ENCODE measurements around the gene AP4B1. TPM values are rescaled to one million over a fixed set of nuclear protein-coding genes. Genes with fewer than 3 reads are reported as not detected.
A peak's percentile ranks its signal among the peaks of the same experiment; 100 is the strongest.

Gene AP4B1
- total and polyA plus RNA-seq, 2 of the 13 experiments (the other 11 are each of a cell fraction or from before 2014, with no cell fraction given) = 8.5 to 12.0 TPM

DNA sequence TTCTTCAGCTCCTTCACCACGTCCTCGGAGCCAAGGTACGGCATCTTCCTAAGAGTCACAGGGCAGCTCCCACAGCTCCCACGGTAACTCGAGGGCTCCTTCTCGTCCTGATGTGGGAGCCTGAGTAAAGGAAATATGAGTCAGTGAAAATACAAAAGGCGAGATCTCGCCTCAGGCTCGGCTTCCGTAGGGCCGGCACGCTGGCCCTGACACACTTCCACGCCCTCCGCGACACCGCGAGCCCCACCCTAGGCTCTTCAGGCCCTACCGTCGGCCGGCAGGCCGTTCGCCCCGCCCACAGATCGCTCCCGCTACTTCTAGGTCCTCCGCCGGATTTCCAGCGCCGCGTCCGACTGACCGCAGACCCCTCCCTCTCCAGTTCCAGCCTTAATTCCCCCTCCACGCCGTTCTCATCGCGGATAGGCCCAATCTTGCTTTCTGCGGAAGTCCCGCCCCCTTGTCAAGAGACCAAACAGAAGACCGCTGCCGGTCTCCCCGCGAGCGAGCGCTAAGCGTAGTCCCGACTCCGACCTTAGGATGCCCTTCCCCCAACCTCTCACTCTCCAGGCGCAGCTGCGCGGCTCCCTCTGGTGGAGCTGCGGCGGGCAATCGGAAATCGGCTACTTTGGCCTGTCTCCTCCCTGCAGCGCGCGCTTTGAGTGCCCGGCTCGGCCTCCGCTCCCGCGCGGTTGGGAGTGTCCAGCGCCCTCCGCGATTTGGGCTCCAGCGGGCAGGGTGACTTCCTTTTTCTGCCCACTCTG lies at the start of gene AP4B1, which contains the start of gene DCLRE1B (continued):
- TF ChIP-seq POLR2G (IDR thresholded peaks at IDR 0.05; ENCODE audit: low read depth, low read length) = peak; percentile 77
- peak; percentile 96; the same call in 1 of the 2 replicates for TF ChIP-seq E2F2 (CRISPR knock-in tag; IDR thresholded peaks at IDR 0.05; ENCODE audit: borderline replicate concordance)
- TF ChIP-seq HIVEP1 (CRISPR knock-in tag; IDR thresholded peaks at IDR 0.05) = peak; percentile 77; the same call in 1 of the 2 replicates
- TF ChIP-seq, protein P1, sequence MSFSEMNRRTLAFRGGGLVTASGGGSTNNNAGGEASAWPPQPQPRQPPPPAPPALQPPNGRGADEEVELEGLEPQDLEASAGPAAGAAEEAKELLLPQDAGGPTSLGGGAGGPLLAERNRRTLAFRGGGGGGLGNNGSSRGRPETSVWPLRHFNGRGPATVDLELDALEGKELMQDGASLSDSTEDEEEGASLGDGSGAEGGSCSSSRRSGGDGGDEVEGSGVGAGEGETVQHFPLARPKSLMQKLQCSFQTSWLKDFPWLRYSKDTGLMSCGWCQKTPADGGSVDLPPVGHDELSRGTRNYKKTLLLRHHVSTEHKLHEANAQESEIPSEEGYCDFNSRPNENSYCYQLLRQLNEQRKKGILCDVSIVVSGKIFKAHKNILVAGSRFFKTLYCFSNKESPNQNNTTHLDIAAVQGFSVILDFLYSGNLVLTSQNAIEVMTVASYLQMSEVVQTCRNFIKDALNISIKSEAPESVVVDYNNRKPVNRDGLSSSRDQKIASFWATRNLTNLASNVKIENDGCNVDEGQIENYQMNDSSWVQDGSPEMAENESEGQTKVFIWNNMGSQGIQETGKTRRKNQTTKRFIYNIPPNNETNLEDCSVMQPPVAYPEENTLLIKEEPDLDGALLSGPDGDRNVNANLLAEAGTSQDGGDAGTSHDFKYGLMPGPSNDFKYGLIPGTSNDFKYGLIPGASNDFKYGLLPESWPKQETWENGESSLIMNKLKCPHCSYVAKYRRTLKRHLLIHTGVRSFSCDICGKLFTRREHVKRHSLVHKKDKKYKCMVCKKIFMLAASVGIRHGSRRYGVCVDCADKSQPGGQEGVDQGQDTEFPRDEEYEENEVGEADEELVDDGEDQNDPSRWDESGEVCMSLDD (CRISPR knock-in tag; IDR thresholded peaks at IDR 0.05; ENCODE audit: borderline replicate concordance) = no peak
- TF ChIP-seq ZNF724P (CRISPR knock-in tag; IDR thresholded peaks at IDR 0.05; ENCODE audit: borderline replicate concordance) = peak; percentile 74; the same call in 1 of the 2 replicates
- TF ChIP-seq SOX13 (IDR thresholded peaks at IDR 0.05) = no peak
- TF ChIP-seq SOX13 (CRISPR knock-in tag; conservative IDR thresholded peaks at IDR 0.05 in 1 of 2, IDR thresholded peaks at IDR 0.05 in 1 of 2) = peak in 1 of 2 experiments; percentile 68; a peak in 2 of 4 replicates
- peak; percentile 62 for TF ChIP-seq SMYD3 (CRISPR knock-in tag; IDR thresholded peaks at IDR 0.05)
- no peak for TF ChIP-seq HDAC6 (IDR thresholded peaks at IDR 0.05; ENCODE audit: low read depth, low read length)
- no peak for TF ChIP-seq XBP1 (CRISPR knock-in tag; IDR thresholded peaks at IDR 0.05)
- peak; percentile 96 for TF ChIP-seq RBM39 (IDR thresholded peaks at IDR 0.05; ENCODE audit: low read depth, low read length, poor library complexity, severe bottlenecking)
- peak; percentile 72 for TF ChIP-seq FOXP4 (CRISPR knock-in tag; IDR thresholded peaks at IDR 0.05)
- no peak for TF ChIP-seq SUZ12 (IDR thresholded peaks at IDR 0.05; ENCODE audit: low read depth, low read length)
- TF ChIP-seq ZNF652 (CRISPR knock-in tag; IDR thresholded peaks at IDR 0.05; ENCODE audit: borderline replicate concordance, low read depth) = 0 out of 2 replicates have a peak, but pooled peaks have one; percentile 12
- TF ChIP-seq HNRNPK (IDR thresholded peaks at IDR 0.05; ENCODE audit: low read depth, low read length, poor library complexity, severe bottlenecking) = peak; percentile 41
- TF ChIP-seq RAD51 (IDR thresholded peaks at IDR 0.05; ENCODE audit: borderline replicate concordance) = no peak
- no peak for TF ChIP-seq JUND (CRISPR knock-in tag; IDR thresholded peaks at IDR 0.05)
- TF ChIP-seq ZNF564 (CRISPR knock-in tag; IDR thresholded peaks at IDR 0.05) = peak; percentile 71; the same call in 1 of the 2 replicates
- TF ChIP-seq KDM5A (IDR thresholded peaks at IDR 0.05; ENCODE audit: borderline replicate concordance, low read length) = no peak
- TF ChIP-seq ARNT2 (CRISPR knock-in tag; IDR thresholded peaks at IDR 0.05; ENCODE audit: low read depth) = peak; percentile 72; the same call in 1 of the 2 replicates
- TF ChIP-seq, protein P2, sequence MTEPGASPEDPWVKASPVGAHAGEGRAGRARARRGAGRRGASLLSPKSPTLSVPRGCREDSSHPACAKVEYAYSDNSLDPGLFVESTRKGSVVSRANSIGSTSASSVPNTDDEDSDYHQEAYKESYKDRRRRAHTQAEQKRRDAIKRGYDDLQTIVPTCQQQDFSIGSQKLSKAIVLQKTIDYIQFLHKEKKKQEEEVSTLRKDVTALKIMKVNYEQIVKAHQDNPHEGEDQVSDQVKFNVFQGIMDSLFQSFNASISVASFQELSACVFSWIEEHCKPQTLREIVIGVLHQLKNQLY (CRISPR knock-in tag; IDR thresholded peaks at IDR 0.05) = peak; percentile 13; the same call in 1 of the 2 replicates

Data from HepG2 (cell line).